OCI-LY7 (cell line): ENCODE data around the gene RIMS4.

Experiments
- CTCF ChIP-seq: fragments of 200-600 bp; sonication (generic); conservative IDR thresholded peaks from 2 replicates; pipeline ENCODE4 v1.5.1; 2014; ENCODE audit warnings: mild to moderate bottlenecking, antibody characterized with exemption, low read length, moderate library complexity, mixed read lengths
- EZH2phosphoT487 ChIP-seq: fragments of 200-600 bp; sonication (generic); IDR thresholded peaks from 2 replicates; pipeline ENCODE4 v1.6.1; 2018; ENCODE audit warnings: low read depth, borderline replicate concordance, mild to moderate bottlenecking, mixed run types, antibody characterized with exemption, low read length, moderate library complexity, mixed read lengths

GRCh38 chr20:44856442-44856841, 46.1 kb upstream of the RIMS4 start:
- TF ChIP-seq CTCF = no peak
- no peak for TF ChIP-seq EZH2phosphoT487
